Esophagus squamous epithelium (tissue), 5 donors: Measurements from ENCODE around the gene DUSP2. TPM values are rescaled to one million over a fixed set of nuclear protein-coding genes. Genes with fewer than 3 reads are reported as not detected.

Source experiments
- DNase-seq: peaks from one replicate; lab custom pipeline; 2025; lab: John Stamatoyannopoulos, UW
- H3K27ac ChIP-seq, 4 donors: fragments of 200-600 bp; sonication (generic); one replicate each; pipeline ENCODE4 v1.5.1; 2016 to 2019; ENCODE audit warnings: mild to moderate bottlenecking in 1 of 4
- H3K27me3 ChIP-seq, 4 donors: fragments of 200-600 bp; sonication (generic); 1 replicate in 3 of 4; 2 replicates in 1 of 4; pipeline versions ENCODE4 v1.5.1 to v1.6.0; 2017 to 2021; ENCODE audit warnings: antibody characterized with exemption in 1 of 4
- H3K36me3 ChIP-seq, 3 donors: fragments of 200-600 bp; sonication (generic); one replicate each; pipeline ENCODE4 v1.5.1; 2016 to 2019
- H3K4me1 ChIP-seq, 3 donors: fragments of 200-600 bp; sonication (generic); one replicate each; pipeline ENCODE4 v1.5.1; 2017 to 2019
- H3K4me3 ChIP-seq, 4 donors: fragments of 200-600 bp; sonication (generic); 1 replicate in 3 of 4; 2 replicates in 1 of 4; pipeline ENCODE4 v1.5.1; 2016 to 2019; ENCODE audit warnings: mild to moderate bottlenecking in 2 of 4, moderate library complexity in 1 of 4
- H3K9me3 ChIP-seq, 3 donors: fragments of 200-600 bp; sonication (generic); one replicate each; pipeline ENCODE4 v1.5.1; 2016 to 2019
- POLR2A ChIP-seq, 4 donors: fragments of 450-650 bp; IDR thresholded peaks; one replicate each; pipeline ENCODE4 v1.6.1; 2017; ENCODE audit warnings: antibody characterized with exemption in 4 of 4, mild to moderate bottlenecking in 4 of 4, moderate library complexity in 3 of 4
- WGBS, 2 donors: methylation state at CpG; one replicate each; pipeline ENCODE4 v1.1.5; 2018; 5-methylcytosine and 5-hydroxymethylcytosine counted together
- intact Hi-C: fragments of 100-400 bp; cut with DNase I; formaldehyde crosslinking; loops from one replicate; pipeline ENCODE4 v1.15.0; 2022
- total RNA-seq, 4 donors: library from RNA; depleted of rRNA; stranded (reverse); fragments of >200 nt; gene quantifications; one replicate each; pipeline ENCODE4 v1.1.0, GENCODE V29; 2016
- TF ChIP-seq, protein P1 (sequence below), 6 experiments: fragments of 450-650 bp in 4 of 6; fragments of 200-600 bp in 2 of 6; sonication (generic) in 2 of 6; IDR thresholded peaks; one replicate each; pipeline ENCODE4 v1.5.1; 2016 to 2019; ENCODE audit warnings: antibody characterized with exemption in 6 of 6, mild to moderate bottlenecking in 4 of 6, moderate library complexity in 4 of 6
- donor health status: DM: yes; HTN: yes; CAD: no.

The DUSP2 gene
- total RNA-seq, 4 donors from 2014 or later, result 1.5 to 10.3 (median 5.6) TPM

DNA sequence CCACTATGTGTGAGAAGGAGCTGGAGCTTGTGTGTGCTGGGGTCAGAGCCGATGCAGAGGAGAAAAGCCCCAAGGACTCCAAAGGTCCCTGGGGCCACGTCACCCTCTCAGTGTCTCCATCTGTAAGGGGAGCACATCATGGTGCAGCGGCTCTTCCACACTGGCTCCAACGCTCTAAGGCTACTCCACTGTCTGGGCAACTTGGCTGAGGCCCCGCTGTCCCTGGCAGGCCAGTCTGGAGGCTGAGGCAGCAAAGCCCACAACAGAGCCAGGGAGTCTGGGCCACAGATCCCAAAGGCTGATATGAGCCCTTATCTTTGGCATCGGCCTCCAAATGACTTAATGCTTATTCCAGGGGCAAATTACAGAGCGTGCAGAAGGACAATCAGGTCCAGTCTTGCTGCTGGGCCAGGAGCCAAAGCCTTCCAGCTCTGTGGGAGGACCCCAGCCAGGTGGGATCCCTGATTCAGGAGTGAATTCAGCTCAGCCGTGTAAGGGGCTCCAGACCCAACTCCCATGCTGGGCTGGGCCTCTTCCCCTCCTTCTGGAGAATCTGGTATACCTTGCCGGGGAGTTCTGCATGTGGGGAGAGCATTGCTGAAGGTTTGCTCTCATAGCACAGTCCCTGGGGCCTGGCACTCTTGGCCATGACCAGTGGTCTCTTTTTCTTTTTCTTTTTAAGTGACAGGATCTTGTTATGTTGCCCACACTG is 1.8 kb upstream of the DUSP2 start:
- no peak for DNase-seq
- Histone ChIP-seq H3K9me3 (no peaks in the 10 kb centered on the region), H3K4me3 (no peak overlapping the region), H3K27me3 (no peaks in the 10 kb centered on the region), H3K4me1 (peaks cover 16 to 62% (median 16%) of the 10 kb centered on the region in 3 donors), H3K36me3 (no peaks in the 10 kb centered on the region), H3K27ac (peak overlapping the region in 3 of 4 donors; percentile 55 to 75 (median 66))
- WGBS, 2 donors, result 65 to 75% methylated on average over 4 to 6 of the region's 9 CpGs
- intact Hi-C loops, result no loop called here
- no peak for TF ChIP-seq POLR2A (IDR thresholded peaks at IDR 0.05)
- TF ChIP-seq, protein P1, sequence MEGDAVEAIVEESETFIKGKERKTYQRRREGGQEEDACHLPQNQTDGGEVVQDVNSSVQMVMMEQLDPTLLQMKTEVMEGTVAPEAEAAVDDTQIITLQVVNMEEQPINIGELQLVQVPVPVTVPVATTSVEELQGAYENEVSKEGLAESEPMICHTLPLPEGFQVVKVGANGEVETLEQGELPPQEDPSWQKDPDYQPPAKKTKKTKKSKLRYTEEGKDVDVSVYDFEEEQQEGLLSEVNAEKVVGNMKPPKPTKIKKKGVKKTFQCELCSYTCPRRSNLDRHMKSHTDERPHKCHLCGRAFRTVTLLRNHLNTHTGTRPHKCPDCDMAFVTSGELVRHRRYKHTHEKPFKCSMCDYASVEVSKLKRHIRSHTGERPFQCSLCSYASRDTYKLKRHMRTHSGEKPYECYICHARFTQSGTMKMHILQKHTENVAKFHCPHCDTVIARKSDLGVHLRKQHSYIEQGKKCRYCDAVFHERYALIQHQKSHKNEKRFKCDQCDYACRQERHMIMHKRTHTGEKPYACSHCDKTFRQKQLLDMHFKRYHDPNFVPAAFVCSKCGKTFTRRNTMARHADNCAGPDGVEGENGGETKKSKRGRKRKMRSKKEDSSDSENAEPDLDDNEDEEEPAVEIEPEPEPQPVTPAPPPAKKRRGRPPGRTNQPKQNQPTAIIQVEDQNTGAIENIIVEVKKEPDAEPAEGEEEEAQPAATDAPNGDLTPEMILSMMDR (IDR thresholded peaks at IDR 0.05), result no peak

DNA sequence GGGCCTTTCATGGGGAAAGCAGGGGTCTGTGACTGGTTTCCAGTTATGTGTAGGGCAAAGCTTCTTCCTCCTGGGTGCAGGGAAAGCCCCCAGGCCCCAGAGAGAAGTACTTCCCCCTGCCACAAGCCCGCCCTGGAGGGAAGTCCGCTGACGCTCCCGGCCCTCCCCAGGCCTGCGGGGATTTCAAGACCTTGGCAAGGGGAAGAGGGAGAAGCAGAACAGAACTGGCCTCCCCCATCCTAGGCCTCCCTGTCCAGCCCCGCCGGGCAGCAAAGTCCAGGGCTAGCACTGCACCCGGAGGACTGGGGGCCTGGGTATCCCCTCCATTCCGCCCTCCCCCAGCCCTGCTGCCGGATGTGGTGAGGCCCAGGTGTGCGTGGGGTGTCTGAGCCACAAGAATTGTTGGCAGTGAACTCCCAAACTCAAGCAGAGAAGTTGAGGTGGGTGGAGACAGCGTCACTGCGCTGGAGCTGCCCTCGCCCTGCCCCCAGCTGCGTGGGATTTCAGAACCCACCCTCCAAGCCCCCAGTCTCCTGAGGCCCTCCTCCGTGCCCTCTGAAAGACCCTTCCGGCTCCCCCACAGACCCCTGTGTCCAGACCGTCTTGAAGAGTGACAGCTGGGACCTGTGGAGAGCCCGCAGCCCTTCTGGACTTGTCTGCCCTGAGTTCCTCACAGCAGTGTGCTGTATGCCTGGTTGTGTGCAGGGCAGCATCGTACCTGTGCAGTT is 1.1 kb upstream of the DUSP2 start:
- Histone ChIP-seq H3K9me3 (no peaks in the 10 kb centered on the region), H3K4me3 (peak overlapping the region in 2 of 4 donors; percentile 69 to 82), H3K4me1 (peaks cover 16 to 62% (median 16%) of the 10 kb centered on the region in 3 donors), H3K27ac (peak overlapping the region; percentile 55 to 75 (median 64)), H3K36me3 (no peaks in the 10 kb centered on the region), H3K27me3 (no peaks in the 10 kb centered on the region)
- TF ChIP-seq POLR2A (IDR thresholded peaks at IDR 0.05), result peak in 2 of 4 donors; percentile 15 to 50
- TF ChIP-seq, protein P1 (IDR thresholded peaks at IDR 0.05), result no peak
- intact Hi-C loops, result no loop called here
- DNase-seq, result no peak
- WGBS, 2 donors, result 50% methylated on average over 2 of the region's 20 CpGs; no CpG with 5 or more reads in 1 of the 2 donors

DNA sequence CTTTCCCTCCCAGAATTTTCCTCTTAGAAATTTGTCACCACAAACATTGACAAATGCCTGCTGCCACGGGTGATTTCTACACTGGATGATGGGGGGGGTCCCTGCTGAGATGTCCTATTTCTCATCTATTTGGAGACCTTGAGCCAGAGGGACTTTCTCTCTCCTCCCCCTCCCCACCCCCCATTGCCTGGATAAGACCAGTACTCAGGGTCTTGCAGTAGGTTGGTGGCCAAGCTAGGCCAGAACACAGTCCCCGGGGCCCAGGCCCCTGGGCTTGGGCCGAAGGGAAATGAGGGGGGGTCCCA is 560 bp upstream of the DUSP2 start:
- H3K27ac ChIP-seq, result peak overlapping the region; percentile 55 to 75 (median 64)
- no peaks in the 10 kb centered on the region for H3K36me3 ChIP-seq
- peak overlapping the region in 3 of 4 donors; percentile 50 to 82 (median 69) for H3K4me3 ChIP-seq
- TF ChIP-seq POLR2A (IDR thresholded peaks at IDR 0.05), result no peak
- TF ChIP-seq, protein P1 (IDR thresholded peaks at IDR 0.05), result no peak
- intact Hi-C loops, result no loop called here
- H3K4me1 ChIP-seq, result peaks cover 16 to 62% (median 16%) of the 10 kb centered on the region in 3 donors
- WGBS, 2 donors, result 0 to 33% methylated on average over 1 of the region's 3 CpGs
- DNase-seq, result no peak
- H3K9me3 ChIP-seq, result no peaks in the 10 kb centered on the region
- H3K27me3 ChIP-seq, result no peaks in the 10 kb centered on the region

DNA sequence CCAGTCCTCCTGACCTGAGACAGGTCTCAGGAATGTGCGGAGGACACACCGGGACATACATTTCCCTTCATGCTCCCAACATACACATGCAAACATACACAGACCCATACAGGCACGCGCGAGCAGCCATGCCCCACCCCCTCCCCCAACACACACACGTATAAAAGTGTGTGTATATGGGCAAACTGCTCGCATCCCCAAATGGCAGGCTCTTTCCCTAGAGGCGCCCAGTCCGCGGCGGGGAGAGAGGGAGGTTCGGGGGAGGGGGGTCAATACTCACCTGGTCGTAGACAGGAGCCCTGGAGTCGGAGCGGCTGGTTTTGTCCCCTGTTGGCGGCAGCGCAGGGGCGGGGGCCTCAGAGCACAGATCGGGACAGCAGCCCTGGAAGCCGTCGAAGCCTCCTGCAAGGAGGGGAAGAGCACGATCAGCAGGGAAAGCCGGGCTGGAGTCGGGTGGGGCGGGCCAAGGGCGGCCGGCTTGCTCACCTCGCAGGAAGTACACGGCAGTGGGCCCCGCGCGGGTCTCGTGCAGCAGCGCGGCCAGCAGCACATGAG is 682 bp downstream of the DUSP2 start:
- no peak for DNase-seq
- Histone ChIP-seq H3K4me3 (peak overlapping the region; percentile 50 to 82 (median 62)), H3K36me3 (no peaks in the 10 kb centered on the region), H3K27me3 (no peaks in the 10 kb centered on the region), H3K27ac (peak overlapping the region; percentile 49 to 75 (median 59)), H3K9me3 (no peaks in the 10 kb centered on the region), H3K4me1 (peaks cover 16 to 64% (median 16%) of the 10 kb centered on the region in 3 donors)
- no peak for TF ChIP-seq POLR2A (IDR thresholded peaks at IDR 0.05)
- TF ChIP-seq, protein P1 (IDR thresholded peaks at IDR 0.05), result no peak
- intact Hi-C loops, result no loop called here
- 2 to 5% methylated on average over 9 to 18 of the region's 35 CpGs for WGBS, 2 donors
